Measurements from ENCODE around the gene SP100. TPM values are rescaled to one million over a fixed set of nuclear protein-coding genes. Genes with fewer than 3 reads are reported as not detected.
"Not testable (repeated sequence)": the region's sequence is repeated elsewhere in the genome, so short reads cannot be mapped to it uniquely, and the experiment has no call there.

SP100 gene
- total RNA-seq, 1 experiment from 2014 or later = 60.3 TPM

GRCh38 chr2:230418341-230419016 lies 2.5 kb downstream of the SP100 start:
- peak; percentile 72 for DNase-seq (ENCODE audit: low read depth)

GRCh38 chr2:230419181-230419580 lies 3.2 kb downstream of the SP100 start:
- no peak for DNase-seq (ENCODE audit: low read depth)

GRCh38 chr2:230422149-230422548 lies 6.1 kb downstream of the SP100 start:
- DNase-seq (ENCODE audit: low read depth) = no peak

- DNase-seq (ENCODE audit: low read depth) = no peak
Measured at GRCh38 chr2:230423851-230424458, 8.0 kb downstream of the SP100 start.

GRCh38 chr2:230425377-230425776 lies 9.4 kb downstream of the SP100 start:
- DNase-seq (ENCODE audit: low read depth) = no peak

- DNase-seq (ENCODE audit: low read depth) = no peak
Measured at GRCh38 chr2:230429513-230429912, 13.5 kb downstream of the SP100 start.

GRCh38 chr2:230430957-230431910 lies 15.2 kb downstream of the SP100 start:
- no peak for DNase-seq (ENCODE audit: low read depth)

- DNase-seq (ENCODE audit: low read depth) = no peak
Measured at GRCh38 chr2:230434677-230435324, 18.8 kb downstream of the SP100 start.

GRCh38 chr2:230435431-230435830 lies 19.4 kb downstream of the SP100 start:
- no peak for DNase-seq (ENCODE audit: low read depth)

- DNase-seq (ENCODE audit: low read depth) = not testable (repeated sequence)
Measured at GRCh38 chr2:230439121-230439520, 23.1 kb downstream of the SP100 start.

GRCh38 chr2:230439590-230439989 lies 23.6 kb downstream of the SP100 start:
- DNase-seq (ENCODE audit: low read depth) = no peak

GRCh38 chr2:230441227-230441897 lies 25.4 kb downstream of the SP100 start:
- DNase-seq (ENCODE audit: low read depth) = no peak

GRCh38 chr2:230443541-230443940 lies 27.5 kb downstream of the SP100 start:
- peak; percentile 80 for DNase-seq (ENCODE audit: low read depth)

GRCh38 chr2:230444832-230445231 lies 28.8 kb downstream of the SP100 start:
- no peak for DNase-seq (ENCODE audit: low read depth)

GRCh38 chr2:230447036-230447435 lies 31.0 kb downstream of the SP100 start:
- DNase-seq (ENCODE audit: low read depth) = no peak

GRCh38 chr2:230447455-230448451 lies 31.8 kb downstream of the SP100 start:
- DNase-seq (ENCODE audit: low read depth) = no peak

- DNase-seq (ENCODE audit: low read depth) = no peak
Measured at GRCh38 chr2:230449901-230450467, 34.0 kb downstream of the SP100 start.

GRCh38 chr2:230453006-230453405 lies 37.0 kb downstream of the SP100 start:
- DNase-seq (ENCODE audit: low read depth) = no peak

GRCh38 chr2:230455005-230455684 lies 39.1 kb downstream of the SP100 start:
- DNase-seq (ENCODE audit: low read depth) = no peak

Data from HT1080 (cell line).